HG03521 (cell line): ENCODE measurements around the gene NCOR2.
A peak's percentile ranks its signal among the peaks of the same experiment; 100 is the strongest.

ENCODE experiments used
- ATAC-seq: cut with Tn5 transposase; IDR thresholded peaks from one replicate; pipeline ENCODE4 v1.9.1; 2021; ENCODE audit warnings: mild to moderate bottlenecking, moderate library complexity; ENCODE audit not compliant: unreplicated experiment

NCOR2 gene

DNA sequence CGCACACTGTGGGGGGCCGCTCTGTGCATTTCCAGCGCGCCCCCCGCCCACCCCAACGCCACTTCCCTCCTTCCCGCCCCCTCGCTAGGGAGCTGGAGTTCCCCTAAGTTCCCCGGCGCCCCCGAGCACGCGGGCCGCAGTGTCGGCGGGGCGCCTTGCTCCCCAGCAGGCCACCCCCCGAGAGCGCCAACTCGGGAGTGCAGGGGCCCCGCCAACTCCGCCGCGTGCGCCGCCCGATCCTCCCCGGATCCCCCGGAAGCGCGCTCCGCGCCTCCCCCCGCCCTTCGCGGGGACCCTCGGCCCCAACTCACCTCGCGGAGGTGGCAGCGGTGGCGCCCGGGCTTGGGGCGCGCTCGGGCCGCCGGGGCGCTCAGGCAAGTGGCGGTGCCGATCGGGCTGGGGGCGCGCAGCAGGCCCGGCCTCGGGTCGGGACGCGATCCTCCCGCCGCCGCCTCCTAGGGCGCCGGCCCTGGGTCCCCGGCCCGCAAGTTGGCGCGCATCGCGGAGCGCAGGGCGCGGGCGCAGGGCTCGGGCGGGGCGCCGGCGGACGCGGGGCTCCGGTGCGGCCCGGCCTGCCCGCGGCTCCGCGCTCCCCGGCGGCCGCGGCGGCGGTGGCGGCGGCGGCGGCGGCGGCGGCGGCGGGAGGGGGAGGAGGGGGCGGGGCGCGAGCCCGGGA lies at the start of gene NCOR2:
Gene NCOR2 (minus strand): TSS at position 616 of the 676 bp plus-strand sequence. CDS start 72,361 bp downstream, outside the sequence.
- ATAC-seq, result peak; percentile 32

DNA sequence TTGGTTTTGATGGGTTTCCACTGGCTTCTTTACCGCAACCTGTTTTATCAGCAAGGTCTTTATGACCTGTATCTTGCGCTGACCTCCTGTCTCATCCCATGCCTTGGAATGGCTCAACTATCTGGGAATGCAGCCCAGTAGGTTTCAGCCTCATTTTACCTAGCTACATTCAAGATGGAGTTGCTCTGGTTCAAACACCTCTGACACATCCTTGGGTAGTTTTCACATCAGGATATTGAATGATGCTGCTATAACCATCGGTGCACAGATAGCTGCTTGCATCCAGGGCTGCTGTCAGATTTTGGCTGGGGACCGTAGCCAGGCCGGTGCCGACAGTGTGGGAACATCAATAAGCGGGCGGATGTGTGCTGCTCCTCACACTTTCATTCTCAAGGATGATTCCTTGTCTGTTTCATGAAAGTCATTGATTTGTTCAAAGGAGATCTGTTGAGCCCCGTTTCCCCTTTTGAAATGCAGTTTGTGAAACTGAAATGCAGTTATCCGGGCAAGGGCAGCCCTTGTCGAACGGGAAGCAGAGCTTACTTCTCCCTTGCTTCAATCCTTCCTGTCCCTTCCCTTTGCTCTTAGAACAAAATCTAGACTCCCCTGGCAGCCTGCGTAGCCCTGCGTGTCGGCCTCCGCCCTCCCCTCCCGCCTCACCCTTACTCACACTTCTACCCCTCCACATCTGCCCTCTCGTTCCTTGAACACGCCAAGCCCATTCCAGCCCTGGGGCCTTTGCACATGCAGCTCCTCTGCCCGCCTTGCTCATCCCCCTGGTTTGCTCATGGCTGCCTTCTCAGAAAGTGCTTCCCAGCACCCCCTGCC lies 49.2 kb upstream of the NCOR2 start:
- no peak for ATAC-seq

DNA sequence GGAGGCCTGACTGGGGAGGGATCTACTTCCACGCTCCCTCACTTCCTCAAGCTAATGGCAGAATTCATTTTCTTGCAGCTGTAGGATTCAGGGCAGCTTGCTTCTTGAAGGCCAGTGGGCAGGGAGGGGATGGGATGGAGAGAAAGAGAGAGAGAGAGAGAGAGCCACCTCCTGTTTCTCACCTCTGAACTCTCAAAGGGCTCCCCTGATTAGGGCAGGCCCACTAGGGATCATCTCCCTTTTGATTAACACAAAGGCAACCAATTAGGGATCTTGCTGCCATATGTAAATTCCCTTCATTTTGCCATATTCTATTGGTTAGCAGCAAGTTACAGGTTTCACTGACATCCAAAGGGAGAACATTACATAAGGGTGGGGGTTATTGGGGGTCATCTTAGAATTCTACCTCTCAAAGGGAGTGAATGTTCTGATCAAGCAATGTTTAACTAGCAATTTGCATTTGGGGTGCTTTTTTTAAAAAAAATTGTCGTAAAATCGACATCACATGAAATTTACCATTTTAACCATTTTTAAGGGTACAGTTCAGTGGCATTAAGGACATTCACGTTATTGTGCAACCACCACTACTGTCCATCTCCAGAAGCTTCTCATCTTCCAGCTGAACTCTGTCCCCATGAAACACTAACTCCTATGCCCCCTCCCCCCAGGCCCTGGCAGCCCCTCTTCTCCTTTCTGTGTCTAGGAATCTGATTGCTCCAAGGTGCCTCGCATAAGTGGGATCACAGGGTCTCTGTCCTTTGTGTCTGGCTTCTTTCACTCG lies 47.3 kb upstream of the NCOR2 start:
- ATAC-seq, result no peak

GRCh38 chr12:124613151-124613585 lies 45.8 kb upstream of the NCOR2 start:
- ATAC-seq, result no peak

DNA sequence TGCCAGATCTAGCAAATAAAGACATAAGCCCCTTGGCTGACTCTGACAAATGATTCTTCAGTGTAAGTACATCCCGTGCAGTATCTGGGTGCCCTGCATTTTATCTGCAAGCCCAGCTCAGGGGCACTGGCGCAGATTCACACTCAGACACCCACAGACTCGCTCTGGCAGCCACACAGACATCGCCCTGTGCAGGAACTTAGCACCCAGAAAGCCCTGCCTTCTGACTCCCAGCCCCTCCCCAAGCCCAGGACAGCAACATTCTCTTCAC lies 44.9 kb upstream of the NCOR2 start:
- no peak for ATAC-seq

GRCh38 chr12:124611559-124612409 lies 44.4 kb upstream of the NCOR2 start:
- ATAC-seq, result no peak

DNA sequence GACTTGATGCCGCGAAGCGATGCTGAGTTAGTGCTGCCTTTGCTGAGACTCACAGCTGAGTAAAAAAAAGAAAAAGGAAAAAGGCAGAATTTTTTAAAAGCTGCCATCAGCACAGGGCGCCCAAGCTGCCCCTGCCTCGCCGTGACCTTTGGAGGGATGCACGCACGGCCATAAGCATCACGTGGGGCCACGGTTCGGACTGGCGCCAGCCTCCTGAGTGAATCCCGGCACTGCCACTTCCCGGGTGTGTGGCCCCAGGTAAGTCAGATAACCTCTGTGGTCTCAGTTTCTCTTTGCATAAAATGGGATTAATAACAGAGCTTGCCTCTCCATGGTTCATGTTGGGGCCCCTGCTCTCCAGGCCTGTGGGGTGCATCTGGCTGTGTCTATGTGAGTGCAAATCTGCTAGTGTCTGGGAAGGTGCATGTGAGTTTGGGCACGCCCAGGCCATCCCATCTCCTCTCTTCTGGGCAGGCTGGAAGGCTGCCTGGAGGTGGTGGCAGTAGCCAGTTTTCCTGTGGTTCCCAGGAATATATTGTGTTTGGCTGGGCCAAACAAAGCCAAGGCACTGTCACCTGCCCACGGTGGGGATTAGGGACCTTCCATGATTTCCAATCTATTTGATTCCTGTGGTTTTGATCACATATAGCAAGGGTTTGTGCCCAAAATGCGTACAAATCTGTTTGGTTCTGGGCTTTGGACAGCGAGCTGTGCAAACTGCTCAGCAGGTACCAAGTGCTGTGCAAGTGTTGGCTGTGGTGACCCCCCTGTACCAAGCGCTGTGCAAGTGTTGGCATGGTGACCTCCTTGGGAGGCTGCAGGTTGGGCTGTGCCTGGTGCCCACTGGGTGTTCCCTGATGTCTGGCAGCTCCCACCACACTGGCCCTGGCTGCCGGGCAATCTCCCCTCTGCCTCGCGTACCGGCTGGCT lies 43.5 kb upstream of the NCOR2 start:
- ATAC-seq, result no peak

- no peak for ATAC-seq
These were observed 42.7 kb upstream of the NCOR2 start for GRCh38 chr12:124610021-124610612.

GRCh38 chr12:124609041-124609989 lies 41.9 kb upstream of the NCOR2 start:
- peak; percentile 63 for ATAC-seq

- ATAC-seq, result no peak
These were observed 41.0 kb upstream of the NCOR2 start for GRCh38 chr12:124608450-124608870.

DNA sequence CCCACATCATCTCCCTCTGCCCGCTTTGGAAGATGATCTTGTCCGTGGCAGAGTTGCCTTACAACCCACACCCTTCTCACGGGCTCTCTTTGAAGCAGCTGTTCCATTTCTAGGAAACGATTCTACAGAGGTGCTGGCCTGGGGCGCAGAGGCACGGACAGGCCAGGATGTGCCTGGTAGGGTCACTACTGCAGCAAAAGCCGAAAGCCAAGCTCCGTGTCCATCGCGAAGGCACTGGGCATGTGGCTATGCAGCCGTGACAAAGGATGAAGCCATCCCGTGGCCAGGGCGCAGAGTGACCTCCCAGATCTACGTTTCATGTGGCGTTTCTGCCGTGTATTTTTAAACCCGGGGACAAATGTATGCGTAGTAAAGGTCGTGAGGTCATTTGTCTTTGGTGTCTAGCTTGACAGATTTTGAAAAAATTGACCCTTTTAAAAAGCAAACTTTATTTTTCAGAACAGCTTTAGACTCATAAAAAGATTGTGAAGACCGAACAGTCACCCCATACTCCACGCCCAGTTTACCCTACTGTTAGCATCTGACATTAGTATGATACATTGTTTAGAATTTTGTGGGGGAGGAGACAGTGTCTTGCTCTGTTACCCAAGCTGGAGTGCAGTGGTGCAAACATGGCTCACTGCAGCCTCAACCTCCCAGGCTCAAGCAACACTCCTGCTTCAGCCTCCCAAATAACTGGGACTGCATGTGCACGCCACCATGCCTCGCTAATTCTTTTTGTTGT lies 40.4 kb upstream of the NCOR2 start:
- ATAC-seq, result no peak

DNA sequence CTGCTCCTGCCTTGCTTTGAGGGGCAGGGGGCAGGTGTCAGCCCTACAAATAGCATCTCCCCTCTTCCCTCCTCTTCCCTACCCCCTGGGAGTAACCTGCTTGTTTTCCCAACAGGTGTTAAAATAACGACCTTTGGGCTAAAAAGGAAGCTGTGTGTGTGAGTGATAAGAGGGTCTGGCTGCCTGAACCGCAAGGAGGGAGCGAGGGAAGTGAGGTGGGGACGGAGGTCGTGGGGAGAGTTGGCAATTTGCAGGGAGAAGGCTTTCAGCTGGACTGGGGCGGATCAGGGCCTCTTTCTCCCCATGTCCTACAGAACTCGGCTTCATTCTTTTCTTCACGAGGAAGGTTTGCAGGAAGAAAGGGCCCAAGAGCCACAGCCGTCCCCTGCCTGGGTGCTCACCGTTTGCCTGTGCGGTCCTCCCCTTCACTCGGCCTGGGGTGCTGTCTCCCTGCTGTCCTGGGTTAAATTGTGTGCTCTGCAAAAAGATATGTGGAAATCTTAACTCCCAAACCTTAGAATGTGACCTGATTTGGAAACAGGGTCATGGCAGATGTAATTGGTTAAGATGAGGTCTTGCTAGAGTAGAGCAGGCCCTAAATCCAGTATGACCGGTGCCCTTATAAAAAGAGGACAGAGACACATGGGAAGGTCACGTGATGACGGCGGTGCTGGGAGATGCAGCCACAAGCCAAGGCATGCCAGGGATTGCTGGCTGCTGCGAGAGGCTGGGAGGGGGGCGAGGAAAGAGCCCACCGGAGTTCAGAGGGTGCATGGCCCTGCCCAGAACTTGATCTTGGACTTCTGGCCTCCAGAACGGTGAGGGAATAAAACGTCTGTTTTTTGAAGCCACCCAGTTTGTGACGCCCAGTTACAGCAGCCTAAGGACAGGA lies 38.7 kb upstream of the NCOR2 start:
- ATAC-seq, result no peak

DNA sequence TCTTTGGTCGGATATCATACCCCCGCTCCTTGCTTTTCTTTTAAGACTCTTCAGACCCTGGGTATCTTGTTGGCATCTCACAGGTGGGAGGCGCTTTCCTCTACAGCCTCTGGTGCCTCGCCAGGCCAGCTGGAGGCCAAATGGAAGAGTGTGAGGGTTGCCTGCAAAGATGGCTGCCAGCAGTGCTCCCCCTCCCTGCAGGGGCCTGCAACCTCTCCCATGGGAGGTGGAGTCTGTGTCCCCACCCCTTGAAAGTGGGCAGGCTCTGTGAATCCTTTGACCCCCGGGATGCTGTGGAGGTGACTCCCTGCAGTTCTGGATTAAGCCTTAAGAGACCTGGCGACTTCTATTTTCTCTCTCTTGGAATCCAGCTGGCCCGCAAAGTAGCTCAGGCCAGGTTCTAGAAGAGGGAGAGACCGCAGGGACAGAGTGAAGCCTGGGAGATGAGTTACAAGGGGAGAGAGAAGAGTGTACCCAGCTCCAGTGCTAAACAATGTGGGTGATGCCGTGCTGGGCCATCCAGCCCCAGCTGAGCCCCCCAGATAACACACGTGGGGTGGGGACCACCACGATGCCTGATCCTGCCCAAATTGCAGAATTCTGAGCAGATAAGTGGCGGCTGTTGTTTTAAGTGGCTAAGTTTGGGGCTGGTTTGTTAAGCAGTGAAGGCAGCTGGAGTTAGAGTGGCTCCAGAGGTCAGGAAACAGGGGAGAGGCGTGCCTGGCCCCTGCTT lies 37.9 kb upstream of the NCOR2 start:
- no peak for ATAC-seq

- no peak for ATAC-seq
These were observed 36.9 kb upstream of the NCOR2 start for GRCh38 chr12:124604264-124604680.

- ATAC-seq, result no peak
These were observed 36.4 kb upstream of the NCOR2 start for GRCh38 chr12:124603831-124604251.

DNA sequence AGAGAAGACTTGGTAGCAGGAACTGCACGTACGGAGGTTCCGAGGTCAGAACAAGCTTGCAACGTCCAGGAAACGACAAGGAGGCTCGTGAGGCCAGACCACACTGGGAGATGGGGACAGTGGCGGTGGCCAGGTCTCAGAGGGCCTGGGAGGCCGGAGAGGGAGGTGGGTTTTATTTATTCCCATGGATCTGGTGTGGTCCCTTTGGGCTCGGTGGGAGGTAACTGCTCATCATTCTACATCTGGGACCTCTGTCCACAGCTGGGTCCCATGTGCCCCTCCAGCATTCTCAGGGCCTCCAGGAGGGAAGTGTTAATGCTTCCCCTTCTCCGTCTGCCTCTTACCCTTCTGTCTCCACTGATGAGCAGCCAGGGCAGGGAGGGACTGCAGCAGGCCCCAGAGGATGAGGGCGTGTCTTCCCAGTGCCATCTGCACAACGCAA lies 35.7 kb upstream of the NCOR2 start:
- ATAC-seq, result no peak
